ENCODE data around the gene MTHFD2L.

The MTHFD2L gene

GRCh38 chr4:74307170-74307569, 149.3 kb downstream of the MTHFD2L start:
- no peak for DNase-seq (ENCODE audit: low read depth)

GRCh38 chr4:74308215-74308614, 150.3 kb downstream of the MTHFD2L start, which contains the start of gene EPGN:
Gene EPGN, plus strand, starts transcription at chr4:74308470. Its CDS starts 64 bp downstream, at chr4:74308534.
- no peak for DNase-seq (ENCODE audit: low read depth)

GRCh38 chr4:74309223-74309622, 151.3 kb downstream of the MTHFD2L start:
- no peak for DNase-seq (ENCODE audit: low read depth)

GRCh38 chr4:74311696-74312313, 153.9 kb downstream of the MTHFD2L start:
- DNase-seq (ENCODE audit: low read depth): no peak

DNA sequence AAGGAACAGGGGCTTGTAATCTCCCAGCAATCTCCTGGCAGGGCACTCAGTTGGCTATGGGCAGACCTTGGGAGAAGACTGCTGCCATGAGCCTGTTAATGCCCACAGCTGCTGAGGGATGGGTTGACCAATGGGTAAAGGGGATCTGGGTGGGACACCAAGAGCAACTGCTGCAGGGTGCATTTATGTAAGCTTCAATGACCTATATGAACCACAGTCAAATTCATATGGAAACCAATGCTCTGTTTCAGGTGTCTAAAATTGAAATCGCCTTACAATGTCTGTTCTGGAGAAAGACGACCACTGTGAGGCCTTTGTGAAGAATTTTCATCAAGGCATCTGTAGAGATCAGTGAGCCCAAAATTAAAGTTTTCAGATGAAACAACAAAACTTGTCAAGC, 156.4 kb downstream of the MTHFD2L start:
- DNase-seq (ENCODE audit: low read depth): no peak

- no peak for DNase-seq (ENCODE audit: low read depth)
Observed at GRCh38 chr4:74314944-74315343, 157.0 kb downstream of the MTHFD2L start.

DNA sequence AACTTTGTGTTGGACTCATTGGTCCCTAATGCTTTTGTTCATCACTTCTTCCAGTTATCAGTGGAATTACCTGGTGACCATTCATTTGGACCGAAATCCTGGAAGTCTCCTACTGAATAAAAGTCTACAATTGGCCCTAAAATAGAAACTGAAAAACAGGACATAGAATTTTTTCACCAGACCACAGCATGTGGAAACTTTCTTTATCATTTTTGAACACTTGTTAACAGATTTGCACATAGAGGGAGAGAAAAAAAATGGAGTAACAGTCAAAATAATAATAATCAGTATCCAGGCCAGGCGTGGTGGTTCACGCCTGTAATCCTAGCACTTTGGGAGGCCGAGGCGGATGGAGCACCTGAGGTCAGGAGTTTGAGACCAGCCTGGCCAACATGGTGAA, 157.5 kb downstream of the MTHFD2L start:
- DNase-seq (ENCODE audit: low read depth): no peak

DNA sequence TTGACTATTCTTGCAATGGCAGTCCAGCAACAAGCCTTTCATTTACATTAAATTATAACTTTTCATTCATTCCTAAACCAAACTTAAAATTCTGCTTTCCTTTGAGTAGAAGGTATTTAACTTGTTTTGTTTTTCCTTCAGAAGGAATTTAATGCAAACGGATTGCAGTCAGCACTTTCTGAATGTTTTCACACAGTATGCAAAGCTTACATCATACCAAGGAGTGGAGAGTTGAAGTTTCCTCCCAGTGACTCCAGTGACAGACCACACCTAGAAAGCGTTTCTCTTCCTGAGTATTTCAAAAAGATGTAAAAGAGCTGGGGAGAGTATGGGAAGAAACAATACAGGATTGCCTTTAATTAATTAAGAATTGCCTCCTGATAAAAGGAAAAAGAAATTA, 158.5 kb downstream of the MTHFD2L start:
- DNase-seq (ENCODE audit: low read depth): no peak

DNA sequence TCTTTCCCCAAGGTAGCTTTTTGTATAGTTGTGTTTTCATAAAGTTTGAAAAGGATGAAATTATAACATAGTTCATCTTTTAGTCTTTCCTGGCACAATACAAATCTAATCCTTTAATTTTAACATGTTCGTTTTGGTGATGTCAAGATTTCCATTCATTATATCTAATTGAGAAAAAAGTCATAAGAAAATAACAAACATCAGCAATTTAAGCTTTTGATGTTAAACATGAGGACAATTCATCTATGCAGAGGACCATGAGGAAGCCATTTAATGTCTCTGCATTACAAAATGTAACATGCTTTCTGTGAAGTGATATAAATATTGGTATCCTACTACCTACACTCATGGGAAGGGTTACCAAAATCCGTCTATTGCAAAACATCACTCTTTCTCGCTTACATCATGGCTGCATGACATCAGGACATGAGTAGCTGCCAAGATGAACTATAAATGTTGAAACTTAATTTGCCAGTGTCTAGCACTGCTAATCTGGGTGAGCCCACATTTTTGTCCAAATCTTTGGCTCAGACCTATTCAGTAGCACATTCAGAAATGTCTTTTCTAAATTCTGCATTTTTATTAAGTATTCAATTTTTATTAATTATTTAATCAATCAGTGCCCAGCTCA, 159.8 kb downstream of the MTHFD2L start:
- no peak for DNase-seq (ENCODE audit: low read depth)

GRCh38 chr4:74318276-74318675, 160.4 kb downstream of the MTHFD2L start:
- no peak for DNase-seq (ENCODE audit: low read depth)

GRCh38 chr4:74319470-74319869, 161.6 kb downstream of the MTHFD2L start:
- no peak for DNase-seq (ENCODE audit: low read depth)

- no peak for DNase-seq (ENCODE audit: low read depth)
Observed at GRCh38 chr4:74320559-74321118, 162.7 kb downstream of the MTHFD2L start.

DNA sequence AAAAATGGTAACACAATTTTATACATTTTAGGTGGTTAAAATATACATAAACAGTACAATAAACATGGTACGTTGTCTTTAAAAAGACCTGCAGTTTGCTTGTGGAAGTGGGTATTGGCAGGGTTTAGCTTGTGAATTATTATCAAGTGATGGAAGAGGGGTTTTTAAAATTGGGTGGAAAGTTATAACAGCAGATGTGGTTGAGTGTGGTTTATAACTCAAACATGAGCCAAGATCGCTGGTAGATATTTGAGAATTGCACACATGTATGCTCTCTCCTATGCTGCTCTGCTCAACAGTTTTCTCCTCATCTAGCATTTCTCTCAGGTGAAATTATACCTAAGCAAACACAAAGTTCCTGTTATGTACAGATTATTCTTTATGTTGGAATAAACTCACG, 164.4 kb downstream of the MTHFD2L start:
- DNase-seq (ENCODE audit: low read depth): no peak

- DNase-seq (ENCODE audit: low read depth): no peak
Observed at GRCh38 chr4:74323663-74324062, 165.7 kb downstream of the MTHFD2L start.

- no peak for DNase-seq (ENCODE audit: low read depth)
Observed at GRCh38 chr4:74324262-74324661, 166.3 kb downstream of the MTHFD2L start.

- no peak for DNase-seq (ENCODE audit: low read depth)
Observed at GRCh38 chr4:74325886-74326285, 168.0 kb downstream of the MTHFD2L start.

GRCh38 chr4:74327762-74328161, 169.8 kb downstream of the MTHFD2L start:
- DNase-seq (ENCODE audit: low read depth): no peak

- no peak for DNase-seq (ENCODE audit: low read depth)
Observed at GRCh38 chr4:74328501-74328900, 170.6 kb downstream of the MTHFD2L start.

- DNase-seq (ENCODE audit: low read depth): no peak
Observed at GRCh38 chr4:74329307-74329706, 171.4 kb downstream of the MTHFD2L start.

- no peak for DNase-seq (ENCODE audit: low read depth)
Observed at GRCh38 chr4:74330295-74330750, 172.4 kb downstream of the MTHFD2L start.

DNA sequence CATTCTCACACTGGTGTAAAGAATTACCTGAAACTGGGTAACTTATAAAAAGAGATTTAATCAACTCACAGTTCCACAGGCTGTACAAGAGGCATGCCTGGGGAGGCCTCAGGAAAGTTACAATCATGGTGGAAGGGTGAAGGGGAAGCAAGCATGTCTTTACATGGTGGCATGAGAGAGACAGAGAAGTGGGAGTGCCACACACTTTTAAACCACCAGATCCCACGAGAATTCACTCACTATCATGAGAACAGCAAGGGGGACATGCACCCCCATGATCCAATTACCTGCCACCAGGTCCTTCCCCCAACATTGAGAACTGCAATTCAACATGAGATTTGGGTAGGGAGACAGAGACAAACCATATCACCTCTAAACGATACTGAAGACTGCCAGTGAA, 173.3 kb downstream of the MTHFD2L start:
- no peak for DNase-seq (ENCODE audit: low read depth)

DNA sequence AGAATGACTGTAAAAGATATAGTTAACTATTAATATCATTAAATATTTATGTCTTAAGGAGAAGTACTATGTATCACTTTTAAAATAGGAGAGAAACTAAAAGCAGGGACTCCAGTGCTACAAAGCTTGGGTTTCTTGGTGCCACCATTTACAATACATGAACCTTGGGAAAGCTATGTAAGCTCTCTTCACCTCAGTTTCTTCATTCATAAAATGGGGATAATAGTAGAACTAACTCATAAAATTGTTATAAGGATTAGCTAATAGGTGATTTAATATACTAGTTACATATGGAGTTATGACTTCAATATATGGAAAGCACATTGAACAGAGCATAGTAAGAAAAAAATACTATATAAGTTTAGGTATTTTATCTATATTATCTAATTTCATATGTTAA, 174.0 kb downstream of the MTHFD2L start:
- DNase-seq (ENCODE audit: low read depth): no peak

DNA sequence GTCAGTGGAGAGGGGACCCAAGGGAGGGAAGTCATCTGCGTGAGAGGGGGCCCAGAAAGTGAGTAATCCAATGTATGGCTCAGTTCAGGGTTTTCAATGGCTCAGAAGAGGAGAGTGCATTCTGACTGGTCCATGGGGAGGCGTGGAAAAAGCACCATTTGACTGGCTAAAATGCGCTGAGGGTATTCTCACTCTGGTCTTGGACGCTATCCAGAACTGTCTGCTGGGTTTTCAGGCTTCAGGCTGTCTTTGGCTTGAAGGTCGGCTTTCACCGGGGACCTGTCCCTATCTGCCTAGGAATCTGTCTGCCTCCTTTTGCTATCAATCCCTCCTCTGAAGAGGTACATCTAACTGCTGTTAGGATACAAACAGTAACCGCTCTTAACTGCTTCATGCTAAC, 176.7 kb downstream of the MTHFD2L start:
- DNase-seq (ENCODE audit: low read depth): no peak
